Neural cell (in vitro differentiated cells): ENCODE results near the gene MRPL11.
"Not testable (repeated sequence)": the region's sequence is repeated elsewhere in the genome, so short reads cannot be mapped to it uniquely, and the experiment has no call there.

Source experiments
- EP300 ChIP-seq: fragments of 450-650 bp; conservative IDR thresholded peaks from 2 replicates; pipeline ENCODE4 v1.6.1; 2014; ENCODE audit warnings: antibody characterized with exemption, mild to moderate bottlenecking, moderate library complexity; ENCODE audit not compliant: poor library complexity, severe bottlenecking
- POLR2AphosphoS5 ChIP-seq: IDR thresholded peaks from 2 replicates; pipeline ENCODE4 v1.6.1; 2012

DNA sequence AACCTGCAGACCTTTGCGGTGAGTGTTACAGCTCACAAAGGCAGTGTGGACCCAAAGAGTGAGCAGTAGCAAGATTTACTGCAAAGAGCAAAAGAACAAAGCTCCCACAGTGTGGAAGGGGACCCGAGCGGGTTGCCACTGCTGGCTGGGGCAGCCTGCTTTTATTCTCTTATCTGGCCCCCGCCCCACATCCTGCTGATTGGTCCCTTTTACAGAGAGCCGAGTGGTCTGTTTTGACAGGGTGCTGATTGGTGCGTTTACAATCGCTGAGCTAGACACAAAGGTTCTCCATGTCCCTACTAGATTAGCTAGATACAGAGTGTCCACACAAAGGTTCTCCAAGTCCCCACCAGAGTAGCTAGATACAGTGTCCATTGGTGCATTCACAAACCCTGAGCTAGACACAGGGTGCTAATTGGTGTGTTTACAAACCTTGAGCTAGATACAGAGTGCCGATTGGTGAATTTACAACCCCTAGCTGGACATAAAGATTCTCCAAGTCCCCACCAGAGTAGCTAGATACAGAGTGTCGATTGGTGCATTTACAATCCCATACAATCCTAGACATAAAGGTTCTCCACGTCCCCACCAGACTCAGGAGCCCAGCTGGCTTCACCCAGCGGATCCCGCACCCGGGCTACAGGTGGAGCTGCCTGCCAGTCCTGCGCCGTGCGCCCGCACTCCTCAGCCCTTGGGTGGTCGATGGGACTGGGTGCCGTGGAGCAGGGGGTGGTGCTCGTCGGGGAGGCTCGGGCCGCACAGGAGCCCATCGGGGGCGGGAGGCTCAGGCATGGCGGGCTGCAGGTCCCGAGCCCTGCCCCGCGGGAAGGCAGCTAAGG, 1.7 kb upstream of the MRPL11 start:
- TF ChIP-seq POLR2AphosphoS5, EP300: not testable (repeated sequence)
